ENCODE results near the gene NRG3.
A peak's percentile ranks its signal among the peaks of the same experiment; 100 is the strongest.

NRG3 gene

DNA sequence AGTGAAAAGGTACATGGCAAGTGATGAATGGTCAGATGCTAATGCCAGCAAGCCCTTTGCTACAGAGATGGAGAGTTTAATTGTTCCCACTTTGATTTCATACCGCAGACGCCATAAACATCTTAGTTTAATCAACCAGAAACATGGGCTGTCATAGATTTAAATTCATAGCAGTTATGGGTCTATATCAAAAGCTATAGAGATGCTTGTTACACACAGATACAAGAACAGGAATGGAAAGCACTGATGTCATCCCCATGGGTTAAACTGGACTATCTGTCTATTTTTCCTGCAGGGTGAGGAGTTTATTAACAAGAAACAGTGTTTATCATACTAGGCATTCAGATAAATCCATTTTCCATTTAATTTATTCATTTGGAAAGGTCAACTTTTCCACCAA is 409.2 kb downstream of the NRG3 start:
- no peak overlapping the region for H2AFZ ChIP-seq (ENCODE audit: low read length)

DNA sequence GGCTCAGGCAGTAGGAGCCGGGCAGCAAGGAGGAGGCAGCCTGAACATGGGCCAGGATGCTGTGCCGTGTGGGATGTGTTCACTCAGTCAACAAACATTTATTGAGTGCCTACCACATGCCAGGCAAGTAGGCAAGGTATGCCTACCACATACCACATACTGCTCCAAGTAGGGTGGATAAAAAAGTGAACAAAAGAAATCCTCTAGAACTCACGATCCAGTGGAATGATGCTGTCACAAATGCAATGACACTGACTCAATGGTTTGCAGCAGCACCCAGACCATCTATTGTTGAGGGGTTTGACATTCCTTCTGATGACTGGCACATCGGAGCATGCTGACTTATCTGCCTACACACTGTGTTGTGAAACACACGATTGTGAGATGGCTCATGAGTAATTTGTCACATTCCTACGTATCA is 413.5 kb downstream of the NRG3 start:
- peak overlapping the region; percentile 18; the same call in 1 of the 2 replicates for H2AFZ ChIP-seq (ENCODE audit: low read length)
- H3K4me3 ChIP-seq (ENCODE audit: low read depth, low read length, poor library complexity, severe bottlenecking), result no peak overlapping the region
- H3K9ac ChIP-seq (ENCODE audit: low read length), result no peak overlapping the region
- H3K9me2 ChIP-seq (ENCODE audit: low read depth, low read length), result no peaks in the 10 kb centered on the region
- no peaks in the 10 kb centered on the region for H3K79me2 ChIP-seq (ENCODE audit: insufficient read depth, low read length)
- H3K36me3 ChIP-seq (ENCODE audit: insufficient read depth, low read length), result no peaks in the 10 kb centered on the region
- peaks cover 24% of the 10 kb centered on the region for H3K4me1 ChIP-seq (ENCODE audit: insufficient read depth, low read length, severe bottlenecking)
- no peaks in the 10 kb centered on the region for H3K9me3 ChIP-seq (ENCODE audit: low read length)
- no peak for TF ChIP-seq EZH2 (IDR thresholded peaks at IDR 0.05; ENCODE audit: borderline replicate concordance, low read length)
- TF ChIP-seq, protein P1, sequence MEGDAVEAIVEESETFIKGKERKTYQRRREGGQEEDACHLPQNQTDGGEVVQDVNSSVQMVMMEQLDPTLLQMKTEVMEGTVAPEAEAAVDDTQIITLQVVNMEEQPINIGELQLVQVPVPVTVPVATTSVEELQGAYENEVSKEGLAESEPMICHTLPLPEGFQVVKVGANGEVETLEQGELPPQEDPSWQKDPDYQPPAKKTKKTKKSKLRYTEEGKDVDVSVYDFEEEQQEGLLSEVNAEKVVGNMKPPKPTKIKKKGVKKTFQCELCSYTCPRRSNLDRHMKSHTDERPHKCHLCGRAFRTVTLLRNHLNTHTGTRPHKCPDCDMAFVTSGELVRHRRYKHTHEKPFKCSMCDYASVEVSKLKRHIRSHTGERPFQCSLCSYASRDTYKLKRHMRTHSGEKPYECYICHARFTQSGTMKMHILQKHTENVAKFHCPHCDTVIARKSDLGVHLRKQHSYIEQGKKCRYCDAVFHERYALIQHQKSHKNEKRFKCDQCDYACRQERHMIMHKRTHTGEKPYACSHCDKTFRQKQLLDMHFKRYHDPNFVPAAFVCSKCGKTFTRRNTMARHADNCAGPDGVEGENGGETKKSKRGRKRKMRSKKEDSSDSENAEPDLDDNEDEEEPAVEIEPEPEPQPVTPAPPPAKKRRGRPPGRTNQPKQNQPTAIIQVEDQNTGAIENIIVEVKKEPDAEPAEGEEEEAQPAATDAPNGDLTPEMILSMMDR (IDR thresholded peaks at IDR 0.05; ENCODE audit: low read length), result no peak
- no peaks in the 10 kb centered on the region for H3K27me3 ChIP-seq (ENCODE audit: insufficient read depth, low read length)
- H3K27ac ChIP-seq (ENCODE audit: low read depth, low read length, poor library complexity, severe bottlenecking), result no peak overlapping the region
- no peaks in the 10 kb centered on the region for H4K20me1 ChIP-seq (ENCODE audit: insufficient read depth, low read length)
- H3K4me2 ChIP-seq (ENCODE audit: low read length), result no peak overlapping the region
- H3F3A ChIP-seq (ENCODE audit: insufficient read depth, low read length), result no peaks in the 10 kb centered on the region

More for the DNA sequence above, 409.2 kb downstream of the NRG3 start:
- Histone ChIP-seq H3K9ac (ENCODE audit: low read length) (no peak overlapping the region), H3K4me2 (ENCODE audit: low read length) (no peak overlapping the region), H3K36me3 (ENCODE audit: insufficient read depth, low read length) (no peaks in the 10 kb centered on the region), H3K4me1 (ENCODE audit: insufficient read depth, low read length, severe bottlenecking) (peaks cover 41% of the 10 kb centered on the region), H3K4me3 (ENCODE audit: low read depth, low read length, poor library complexity, severe bottlenecking) (no peak overlapping the region), H4K20me1 (ENCODE audit: insufficient read depth, low read length) (no peaks in the 10 kb centered on the region), H3F3A (ENCODE audit: insufficient read depth, low read length) (no peaks in the 10 kb centered on the region), H3K79me2 (ENCODE audit: insufficient read depth, low read length) (no peaks in the 10 kb centered on the region), H3K9me3 (ENCODE audit: low read length) (no peaks in the 10 kb centered on the region), H3K9me2 (ENCODE audit: low read depth, low read length) (no peaks in the 10 kb centered on the region), H3K27ac (ENCODE audit: low read depth, low read length, poor library complexity, severe bottlenecking) (no peak overlapping the region), H3K27me3 (ENCODE audit: insufficient read depth, low read length) (no peaks in the 10 kb centered on the region)
- TF ChIP-seq, protein P1 (IDR thresholded peaks at IDR 0.05; ENCODE audit: low read length), result no peak
- no peak for TF ChIP-seq EZH2 (IDR thresholded peaks at IDR 0.05; ENCODE audit: borderline replicate concordance, low read length)

DNA sequence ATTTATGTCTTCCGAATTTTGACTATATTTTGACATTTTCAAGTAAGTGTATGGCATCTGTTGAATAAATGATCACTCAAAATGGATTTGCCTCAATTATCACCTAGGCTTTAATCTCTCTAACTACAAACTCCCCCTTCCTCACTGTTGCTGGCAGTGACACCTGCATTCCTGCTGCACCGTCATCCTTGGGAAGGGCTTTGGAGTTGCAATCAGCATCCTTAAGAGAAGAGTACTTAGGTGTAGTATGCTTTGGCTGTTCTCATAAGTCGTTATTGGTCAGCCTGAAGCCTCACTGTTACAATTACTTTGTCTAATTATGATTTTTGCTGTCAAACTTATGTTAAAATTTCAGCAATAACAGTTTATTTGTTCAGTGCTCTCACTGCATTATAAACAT is 415.0 kb downstream of the NRG3 start:
- Histone ChIP-seq H3K9me3 (ENCODE audit: low read length) (no peaks in the 10 kb centered on the region), H3K27me3 (ENCODE audit: insufficient read depth, low read length) (no peaks in the 10 kb centered on the region), H3F3A (ENCODE audit: insufficient read depth, low read length) (no peaks in the 10 kb centered on the region), H3K9ac (ENCODE audit: low read length) (no peak overlapping the region), H2AFZ (ENCODE audit: low read length) (no peak overlapping the region), H3K4me2 (ENCODE audit: low read length) (no peak overlapping the region), H3K36me3 (ENCODE audit: insufficient read depth, low read length) (no peaks in the 10 kb centered on the region), H3K4me3 (ENCODE audit: low read depth, low read length, poor library complexity, severe bottlenecking) (no peak overlapping the region), H3K27ac (ENCODE audit: low read depth, low read length, poor library complexity, severe bottlenecking) (no peak overlapping the region), H3K79me2 (ENCODE audit: insufficient read depth, low read length) (no peaks in the 10 kb centered on the region), H4K20me1 (ENCODE audit: insufficient read depth, low read length) (no peaks in the 10 kb centered on the region), H3K9me2 (ENCODE audit: low read depth, low read length) (no peaks in the 10 kb centered on the region), H3K4me1 (ENCODE audit: insufficient read depth, low read length, severe bottlenecking) (peaks cover 24% of the 10 kb centered on the region)
- TF ChIP-seq EZH2 (IDR thresholded peaks at IDR 0.05; ENCODE audit: borderline replicate concordance, low read length), result no peak
- TF ChIP-seq, protein P1 (IDR thresholded peaks at IDR 0.05; ENCODE audit: low read length), result no peak
